HCT116 (cell line): ENCODE results near the gene MPP4. TPM values are rescaled to one million over a fixed set of nuclear protein-coding genes. Genes with fewer than 3 reads are reported as not detected.

ENCODE experiments used
- ATAC-seq: fragments of 200-7000 bp; cut with Tn5 transposase; 2 replicates; pipeline ENCODE4 v1.9.1; 2020; ENCODE audit warnings: mild to moderate bottlenecking, moderate library complexity
- BruUV-seq: library from RNA; stranded (reverse); fragments of 400-500 nt; replicated peaks from 2 replicates; lab custom pipeline; 2021; lab: Mats Ljungman, UMichigan
- CTCF ChIA-PET: fragments of 300-600 bp; sonication (Branson Sonifier 250); formaldehyde crosslinking; loops from one replicate; lab custom pipeline; 2021; ENCODE audit warnings: antibody characterized with exemption; lab: Charles Lee
- POLR2A ChIA-PET: fragments of 300-600, 350-600 bp; sonication (Branson Sonifier 250); formaldehyde crosslinking; loops from one replicate; lab custom pipeline; 2021; ENCODE audit warnings: antibody characterized with exemption; lab: Charles Lee
- RAD21 ChIA-PET, 2 experiments: fragments of 300-600 bp; sonication (Branson Sonifier 250); formaldehyde crosslinking; loops; one replicate each; lab custom pipeline; 2023; ENCODE audit warnings: low total read pairs in 2 of 2; ENCODE audit not compliant: uncharacterized antibody in 2 of 2, unreplicated experiment in 2 of 2, low non-redundant PET in 1 of 2; lab: Charles Lee
- DNase-seq: peaks from one replicate; pipeline ENCODE4 v3.0.0-alpha.2; 2010; ENCODE audit warnings: low read depth, low spot score
- H2AFZ ChIP-seq: fragments of 200-600 bp; shearing (Covaris generic), sonication (generic); 2 replicates; pipeline ENCODE4 v1.6.1; 2017; ENCODE audit warnings: low read depth, mixed run types, mixed read lengths, antibody characterized with exemption, low read length; ENCODE audit not compliant: poor library complexity, severe bottlenecking
- H3K27ac ChIP-seq: 2 replicates; pipeline ENCODE4 v1.5.1; 2012; ENCODE audit warnings: low read depth, low read length
- H3K27me3 ChIP-seq: fragments of 200-600 bp; sonication (generic); 2 replicates; pipeline ENCODE4 v1.6.1; 2016; ENCODE audit warnings: mixed run types, low read length, mixed read lengths; ENCODE audit not compliant: insufficient read depth
- H3K36me3 ChIP-seq, 2 experiments: fragments of 200-500 bp in 1 of 2; fragments of 200-600 bp in 1 of 2; sonication (Bioruptor generic) in 1 of 2; sonication (generic) in 1 of 2; 2 replicates each; pipeline versions ENCODE4 v1.5.1 to v1.6.1; 2014 to 2016; ENCODE audit warnings: low read length in 2 of 2, inconsistent platforms in 1 of 2, mixed read lengths in 1 of 2, mixed run types in 1 of 2; ENCODE audit not compliant: insufficient read depth in 2 of 2, control insufficient read depth in 1 of 2
- H3K4me1 ChIP-seq, 2 experiments: fragments of 200-600 bp in 1 of 2; sonication (generic) in 1 of 2; 2 replicates each; pipeline versions ENCODE4 v1.5.1 to v1.6.1; 2012 to 2017; ENCODE audit warnings: low read length in 2 of 2, inconsistent platforms in 1 of 2, mild to moderate bottlenecking in 1 of 2, mixed read lengths in 1 of 2, mixed run types in 1 of 2, moderate library complexity in 1 of 2; ENCODE audit not compliant: insufficient read depth in 2 of 2, control insufficient read depth in 1 of 2
- H3K4me2 ChIP-seq: fragments of 200-600 bp; sonication (generic); 2 replicates; pipeline ENCODE4 v1.6.1; 2017; ENCODE audit warnings: mixed run types, low read length, mixed read lengths
- H3K4me3 ChIP-seq, 2 experiments: fragments of 200-600 bp in 1 of 2; sonication (generic) in 1 of 2; replicated peaks in 1 of 2; 2 replicates each; pipeline ENCODE4 v1.5.1; 2011 to 2016; ENCODE audit warnings: low read length in 2 of 2, control low read depth in 1 of 2, low read depth in 1 of 2, mild to moderate bottlenecking in 1 of 2, mixed read lengths in 1 of 2, mixed run types in 1 of 2
- H3K79me2 ChIP-seq: fragments of 200-600 bp; sonication (generic); 2 replicates; pipeline ENCODE4 v1.6.1; 2017; ENCODE audit warnings: mild to moderate bottlenecking, mixed run types, low read length, moderate library complexity, mixed read lengths; ENCODE audit not compliant: insufficient read depth
- H3K9ac ChIP-seq: fragments of 200-600 bp; sonication (generic); 2 replicates; pipeline ENCODE4 v1.6.1; 2016; ENCODE audit warnings: low read length, mixed read lengths
- H3K9me2 ChIP-seq: fragments of 200-600 bp; sonication (generic), shearing (Covaris generic); 2 replicates; pipeline ENCODE4 v1.6.1; 2017; ENCODE audit warnings: mixed run types, mild to moderate bottlenecking, moderate library complexity; ENCODE audit not compliant: insufficient read depth
- H3K9me3 ChIP-seq, 2 experiments: fragments of 200-500 bp in 1 of 2; fragments of 200-600 bp in 1 of 2; sonication (Bioruptor generic) in 1 of 2; sonication (generic) in 1 of 2; 2 replicates each; pipeline ENCODE4 v1.6.1; 2014 to 2017; ENCODE audit warnings: low read length in 2 of 2, mixed read lengths in 2 of 2, inconsistent platforms in 1 of 2, low read depth in 1 of 2, mild to moderate bottlenecking in 1 of 2, mixed run types in 1 of 2, moderate library complexity in 1 of 2; ENCODE audit not compliant: control insufficient read depth in 1 of 2, insufficient read depth in 1 of 2
- H4K20me1 ChIP-seq: fragments of 200-600 bp; sonication (generic), shearing (Covaris generic); 2 replicates; pipeline ENCODE4 v1.6.1; 2017; ENCODE audit warnings: mixed run types, mild to moderate bottlenecking, moderate library complexity; ENCODE audit not compliant: insufficient read depth
- CBX3 ChIP-seq: IDR thresholded peaks from 2 replicates; pipeline ENCODE4 v1.6.1; 2012; ENCODE audit warnings: low read depth
- ELF1 ChIP-seq: IDR thresholded peaks from 2 replicates; pipeline ENCODE4 v1.6.1; 2012; ENCODE audit warnings: low read depth, borderline replicate concordance
- FOSL1 ChIP-seq: IDR thresholded peaks from 2 replicates; pipeline ENCODE4 v1.6.1; 2012; ENCODE audit warnings: low read depth
- JUND ChIP-seq: IDR thresholded peaks from 2 replicates; pipeline ENCODE4 v1.6.1; 2012
- POLR2A ChIP-seq: IDR thresholded peaks from 2 replicates; pipeline ENCODE4 v1.7.0; 2011; ENCODE audit warnings: borderline replicate concordance; ENCODE audit not compliant: insufficient read depth, insufficient read length; ENCODE audit errors: extremely low read depth
- SIN3A ChIP-seq: IDR thresholded peaks from 2 replicates; pipeline ENCODE4 v1.6.1; 2012; ENCODE audit warnings: low read depth
- SRF ChIP-seq: IDR thresholded peaks from 2 replicates; pipeline ENCODE4 v1.6.1; 2012; ENCODE audit warnings: low read depth
- TCF7L2 ChIP-seq: IDR thresholded peaks from 2 replicates; pipeline ENCODE4 v1.7.0; 2011; ENCODE audit warnings: borderline replicate concordance, inconsistent platforms; ENCODE audit not compliant: insufficient read depth, insufficient read length; ENCODE audit errors: extremely low read depth
- ZNF274 ChIP-seq: fragments of 200-500 bp; sonication (Bioruptor generic); IDR thresholded peaks from 2 replicates; pipeline ENCODE4 v1.6.1; 2014; ENCODE audit warnings: mild to moderate bottlenecking, low read depth, low read length, inconsistent platforms
- intact Hi-C: fragments of 100-400 bp; cut with micrococcal nuclease; formaldehyde crosslinking; loops from 2 replicates; pipeline ENCODE4 v1.10.0; 2022
- total RNA-seq: library from RNA; stranded (reverse); gene quantifications from one replicate; pipeline ENCODE4 v1.2.1, GENCODE V29; 2021; ENCODE audit not compliant: unreplicated experiment
- TF ChIP-seq, protein P1 (sequence below), 3 experiments: fragments of 200-600 bp in 1 of 3; sonication (generic) in 1 of 3; IDR thresholded peaks in 2 of 3; conservative IDR thresholded peaks in 1 of 3; 2 replicates each; pipeline ENCODE4 v1.5.1; 2012 to 2017; ENCODE audit warnings: low read depth in 2 of 3, low read length in 2 of 3, antibody characterized with exemption in 1 of 3, borderline replicate concordance in 1 of 3, control low read depth in 1 of 3, mild to moderate bottlenecking in 1 of 3, mixed read lengths in 1 of 3, mixed run types in 1 of 3, moderate library complexity in 1 of 3; ENCODE audit not compliant: insufficient read depth in 1 of 3

The MPP4 gene
- total RNA-seq, 1 experiment from 2014 or later = 0.32 TPM

DNA sequence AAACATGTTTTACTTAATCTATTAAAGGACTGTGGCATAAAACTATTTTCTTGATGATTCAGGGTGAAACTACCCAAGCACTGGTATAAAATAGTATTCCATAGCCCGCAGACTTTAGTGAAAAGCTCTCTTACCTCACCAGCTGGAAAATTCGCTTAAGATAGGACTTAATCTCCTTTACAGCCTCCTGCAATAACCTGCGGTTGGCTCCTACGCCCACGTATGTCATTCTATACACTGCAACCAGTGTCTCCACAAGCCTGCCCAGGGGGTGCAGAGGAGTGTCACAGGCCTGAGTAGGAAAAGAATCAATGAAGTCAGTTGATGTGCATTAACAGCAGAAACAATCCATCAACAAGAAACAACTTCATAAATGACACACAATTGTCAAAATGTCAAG lies 11.3 kb upstream of the MPP4 start:
- Histone ChIP-seq H3K27ac (no peak overlapping the region), H4K20me1 (no peaks in the 10 kb centered on the region), H3K4me2 (no peak overlapping the region), H3K36me3 (peaks cover 10 to 16% of the 10 kb centered on the region in 2 experiments; a peak in 3 of 4 replicates), H3K79me2 (no peaks in the 10 kb centered on the region), H3K9me2 (no peaks in the 10 kb centered on the region), H3K9ac (no peak overlapping the region), H3K9me3 (no peaks in the 10 kb centered on the region), H2AFZ (no peak overlapping the region), H3K4me3 (no peak overlapping the region), H3K27me3 (no peaks in the 10 kb centered on the region), H3K4me1 (no peaks in the 10 kb centered on the region)
- BruUV-seq = no TSS peak
- POLR2A ChIA-PET = interaction anchor here (1.0 kb wide), 1 partner anchor 11 kb away, joined by 3 read pairs; the partner anchor contains the start of gene MPP4
- no peak for ATAC-seq
- intact Hi-C loops = no loop called here
- no peak for DNase-seq
- CTCF ChIA-PET = no interaction called here
- no peak for TF ChIP-seq JUND
- TF ChIP-seq SIN3A = no peak
- TF ChIP-seq POLR2A = no peak
- no peak for TF ChIP-seq TCF7L2
- no peak for TF ChIP-seq SRF
- TF ChIP-seq ELF1 = no peak
- TF ChIP-seq FOSL1 = no peak
- TF ChIP-seq, protein P1, sequence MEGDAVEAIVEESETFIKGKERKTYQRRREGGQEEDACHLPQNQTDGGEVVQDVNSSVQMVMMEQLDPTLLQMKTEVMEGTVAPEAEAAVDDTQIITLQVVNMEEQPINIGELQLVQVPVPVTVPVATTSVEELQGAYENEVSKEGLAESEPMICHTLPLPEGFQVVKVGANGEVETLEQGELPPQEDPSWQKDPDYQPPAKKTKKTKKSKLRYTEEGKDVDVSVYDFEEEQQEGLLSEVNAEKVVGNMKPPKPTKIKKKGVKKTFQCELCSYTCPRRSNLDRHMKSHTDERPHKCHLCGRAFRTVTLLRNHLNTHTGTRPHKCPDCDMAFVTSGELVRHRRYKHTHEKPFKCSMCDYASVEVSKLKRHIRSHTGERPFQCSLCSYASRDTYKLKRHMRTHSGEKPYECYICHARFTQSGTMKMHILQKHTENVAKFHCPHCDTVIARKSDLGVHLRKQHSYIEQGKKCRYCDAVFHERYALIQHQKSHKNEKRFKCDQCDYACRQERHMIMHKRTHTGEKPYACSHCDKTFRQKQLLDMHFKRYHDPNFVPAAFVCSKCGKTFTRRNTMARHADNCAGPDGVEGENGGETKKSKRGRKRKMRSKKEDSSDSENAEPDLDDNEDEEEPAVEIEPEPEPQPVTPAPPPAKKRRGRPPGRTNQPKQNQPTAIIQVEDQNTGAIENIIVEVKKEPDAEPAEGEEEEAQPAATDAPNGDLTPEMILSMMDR (IDR thresholded peaks at IDR 0.05 in 2 of 3, conservative IDR thresholded peaks at IDR 0.05 in 1 of 3; ENCODE audit: borderline replicate concordance in 1 of 3, insufficient read depth in 1 of 3, low read depth in 2 of 3, low read length in 2 of 3) = no peak
- no peak for TF ChIP-seq CBX3
- TF ChIP-seq ZNF274 = no peak
- RAD21 ChIA-PET = no interaction called here
